AG10803 (cell line): ENCODE data around the gene SPON1.
A peak's percentile ranks its signal among the peaks of the same experiment; 100 is the strongest.
"Not testable (repeated sequence)": the region's sequence is repeated elsewhere in the genome, so short reads cannot be mapped to it uniquely, and the experiment has no call there.

Experiments
- DNase-seq: peaks from one replicate; pipeline ENCODE4 v3.0.0; 2010; ENCODE audit warnings: low read depth
- H3K4me3 ChIP-seq: 2 replicates; pipeline ENCODE4 v1.5.1; 2011; ENCODE audit warnings: mild to moderate bottlenecking, low read length, control low read depth
- CTCF ChIP-seq: conservative IDR thresholded peaks from 2 replicates; pipeline ENCODE4 v1.5.1; 2011; ENCODE audit warnings: mild to moderate bottlenecking, low read length, control low read depth, inconsistent platforms

Gene SPON1

GRCh38 chr11:13974631-13975030 lies 12.1 kb downstream of the SPON1 start:
- no peak for TF ChIP-seq CTCF
- DNase-seq, result no peak
- no peak overlapping the region for H3K4me3 ChIP-seq

GRCh38 chr11:13983081-13983751 lies 20.7 kb downstream of the SPON1 start:
- peak; percentile 25 for DNase-seq
- H3K4me3 ChIP-seq, result no peak overlapping the region
- no peak for TF ChIP-seq CTCF

GRCh38 chr11:13984616-13985450 lies 22.3 kb downstream of the SPON1 start:
- peak; percentile 83 for DNase-seq
- no peak for TF ChIP-seq CTCF
- H3K4me3 ChIP-seq, result no peak overlapping the region

GRCh38 chr11:13986695-13987094 lies 24.2 kb downstream of the SPON1 start:
- not testable (repeated sequence) for H3K4me3 ChIP-seq, DNase-seq

- not testable (repeated sequence) for H3K4me3 ChIP-seq
- DNase-seq, result peak; percentile 49
Observed at GRCh38 chr11:13992158-13992856, 29.8 kb downstream of the SPON1 start.

GRCh38 chr11:13993096-13993765 lies 30.7 kb downstream of the SPON1 start:
- H3K4me3 ChIP-seq, result no peak overlapping the region
- DNase-seq, result no peak
- no peak for TF ChIP-seq CTCF

- H3K4me3 ChIP-seq, result no peak overlapping the region
- DNase-seq, result no peak
- TF ChIP-seq CTCF, result no peak
Observed at GRCh38 chr11:13997881-13998280, 35.4 kb downstream of the SPON1 start.
